Measurements from ENCODE around the gene USP30.

Gene USP30

DNA sequence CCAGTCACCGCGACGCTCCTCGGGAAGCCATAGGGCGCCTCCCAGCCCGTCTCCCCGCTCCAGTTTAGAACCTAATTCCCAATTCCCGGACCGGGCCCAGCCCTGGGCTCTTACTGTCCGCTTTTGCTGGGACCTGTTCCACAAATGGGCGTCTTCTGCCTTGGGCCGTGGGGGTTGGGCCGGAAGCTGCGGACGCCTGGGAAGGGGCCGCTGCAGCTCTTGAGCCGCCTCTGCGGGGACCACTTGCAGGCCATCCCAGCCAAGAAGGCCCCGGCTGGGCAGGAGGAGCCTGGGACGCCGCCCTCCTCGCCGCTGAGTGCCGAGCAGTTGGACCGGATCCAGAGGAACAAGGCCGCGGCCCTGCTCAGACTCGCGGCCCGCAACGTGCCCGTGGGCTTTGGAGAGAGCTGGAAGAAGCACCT is 45.8 kb downstream of the USP30 start:
- DNase-seq, result no peak

DNA sequence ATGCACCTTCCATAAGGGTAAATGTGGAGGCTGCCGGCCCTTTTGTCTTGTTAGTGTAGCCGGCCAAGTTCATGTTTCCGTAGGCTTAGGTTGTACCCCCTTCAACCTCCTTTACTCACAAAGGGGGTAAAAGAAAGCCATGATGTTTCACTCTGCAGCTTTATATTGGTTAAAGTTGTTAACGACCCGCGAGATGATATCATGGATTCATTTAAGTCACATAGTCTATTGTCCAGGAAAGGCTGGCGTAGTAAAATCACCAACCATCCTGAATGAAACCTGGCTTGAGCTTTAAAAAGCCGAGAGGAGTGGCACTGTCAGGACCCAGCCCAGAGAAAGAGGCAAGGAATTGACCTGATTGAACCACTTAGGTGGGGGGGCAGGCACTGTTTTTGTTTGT is 46.3 kb downstream of the USP30 start:
- DNase-seq, result no peak

DNA sequence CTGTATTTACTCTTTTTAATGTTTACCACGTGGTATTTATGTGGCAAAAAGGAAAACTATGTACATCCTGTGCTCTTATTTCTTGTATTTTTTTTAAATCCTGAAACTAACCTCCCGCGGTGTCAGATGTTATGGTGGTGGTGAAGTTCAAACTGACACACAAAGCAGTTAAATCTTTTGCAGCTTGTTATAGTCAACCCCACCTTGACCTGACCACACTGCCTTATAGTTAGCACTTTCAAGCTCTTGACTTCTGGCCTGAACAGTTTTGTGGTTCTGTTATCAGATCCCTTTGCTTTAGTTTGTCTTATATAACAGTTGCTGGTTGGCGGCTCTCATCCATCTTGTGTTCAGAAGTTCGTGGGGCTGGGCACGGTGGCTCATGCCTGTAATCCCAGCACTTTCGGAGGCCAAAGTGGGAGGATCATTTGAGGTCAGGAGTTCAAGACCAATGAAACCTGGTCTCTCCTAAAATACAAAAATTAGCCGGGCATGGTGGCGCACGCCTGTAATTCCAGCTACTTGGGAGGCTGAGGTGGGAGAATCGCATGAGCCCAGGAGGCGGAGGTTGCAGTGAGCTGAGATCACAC is 47.1 kb downstream of the USP30 start:
- no peak for DNase-seq

DNA sequence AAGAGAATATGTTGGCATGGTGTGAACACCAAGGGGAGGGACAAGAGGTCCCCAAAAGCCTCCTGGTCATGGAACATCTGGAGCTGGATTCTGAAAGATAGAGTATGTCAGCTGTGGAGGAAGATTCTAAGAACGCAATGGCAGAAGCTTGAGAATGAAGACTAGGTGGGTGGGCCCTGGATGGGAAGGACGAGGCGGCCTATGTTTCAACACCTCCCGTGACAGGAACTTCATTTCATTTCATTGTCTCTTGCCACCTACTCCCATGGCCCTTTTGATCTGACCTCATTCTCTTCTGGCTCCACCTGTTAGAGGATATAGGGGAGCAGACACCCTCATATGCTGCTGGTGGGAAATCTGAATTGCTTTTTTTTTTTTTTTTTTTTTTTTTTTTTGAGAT is 48.4 kb downstream of the USP30 start:
- no peak for DNase-seq

DNA sequence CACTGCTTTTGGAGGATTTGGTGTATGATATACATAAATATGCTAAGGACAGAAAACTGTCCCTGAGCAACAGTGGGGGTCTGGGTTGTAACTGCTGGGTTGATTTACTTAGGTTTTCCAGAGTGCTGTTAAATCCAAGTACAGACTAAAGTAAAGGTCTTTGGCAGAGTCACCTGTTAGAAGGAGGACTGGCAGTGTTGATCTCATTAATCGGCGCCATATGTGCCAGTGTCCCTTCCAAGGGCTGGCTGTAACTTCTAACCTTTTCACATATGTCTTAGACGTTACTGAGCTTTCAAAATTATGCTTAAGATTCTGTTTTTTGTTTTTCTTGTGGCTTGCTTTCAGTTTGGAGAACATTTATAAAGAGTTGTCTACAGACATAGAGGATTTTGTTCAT is 50.1 kb downstream of the USP30 start:
- no peak for DNase-seq

DNA sequence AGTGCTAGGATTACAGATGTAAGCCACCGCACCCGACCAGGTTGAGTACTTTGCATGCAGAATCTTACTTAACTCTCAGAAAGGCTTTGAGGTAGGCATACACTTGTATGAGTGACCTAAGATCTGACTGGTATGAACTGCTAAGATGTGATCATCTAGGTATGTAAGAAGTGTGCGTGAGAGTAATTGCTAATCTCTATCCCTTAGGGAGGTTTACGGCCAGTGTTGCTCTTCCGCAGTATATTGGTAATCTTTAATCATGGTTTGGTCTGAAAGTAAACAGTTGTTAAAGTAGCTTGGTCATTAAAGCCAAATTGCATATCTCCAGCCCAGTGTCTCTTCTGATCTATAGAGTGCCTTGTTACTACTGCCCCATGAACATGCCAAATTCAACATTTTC is 52.8 kb downstream of the USP30 start:
- no peak for DNase-seq

DNA sequence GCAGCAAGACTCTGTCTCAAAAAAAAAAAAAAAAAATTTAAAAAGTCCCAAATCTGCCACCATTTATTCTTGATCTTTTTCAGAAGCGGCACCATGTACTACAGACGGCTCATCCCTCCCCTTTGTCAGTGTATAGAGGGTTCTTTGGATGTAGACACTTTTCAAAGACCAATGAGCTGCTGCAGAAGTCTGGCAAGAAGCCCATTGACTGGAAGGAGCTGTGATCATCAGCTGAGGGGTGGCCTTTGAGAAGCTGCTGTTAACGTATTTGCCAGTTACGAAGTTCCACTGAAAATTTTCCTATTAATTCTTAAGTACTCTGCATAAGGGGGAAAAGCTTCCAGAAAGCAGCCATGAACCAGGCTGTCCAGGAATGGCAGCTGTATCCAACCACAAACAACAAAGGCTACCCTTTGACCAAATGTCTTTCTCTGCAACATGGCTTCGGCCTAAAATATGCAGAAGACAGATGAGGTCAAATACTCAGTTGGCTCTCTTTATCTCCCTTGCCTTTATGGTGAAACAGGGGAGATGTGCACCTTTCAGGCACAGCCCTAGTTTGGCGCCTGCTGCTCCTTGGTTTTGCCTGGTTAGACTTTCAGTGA is 57.5 kb downstream of the USP30 start:
- no peak for DNase-seq

DNA sequence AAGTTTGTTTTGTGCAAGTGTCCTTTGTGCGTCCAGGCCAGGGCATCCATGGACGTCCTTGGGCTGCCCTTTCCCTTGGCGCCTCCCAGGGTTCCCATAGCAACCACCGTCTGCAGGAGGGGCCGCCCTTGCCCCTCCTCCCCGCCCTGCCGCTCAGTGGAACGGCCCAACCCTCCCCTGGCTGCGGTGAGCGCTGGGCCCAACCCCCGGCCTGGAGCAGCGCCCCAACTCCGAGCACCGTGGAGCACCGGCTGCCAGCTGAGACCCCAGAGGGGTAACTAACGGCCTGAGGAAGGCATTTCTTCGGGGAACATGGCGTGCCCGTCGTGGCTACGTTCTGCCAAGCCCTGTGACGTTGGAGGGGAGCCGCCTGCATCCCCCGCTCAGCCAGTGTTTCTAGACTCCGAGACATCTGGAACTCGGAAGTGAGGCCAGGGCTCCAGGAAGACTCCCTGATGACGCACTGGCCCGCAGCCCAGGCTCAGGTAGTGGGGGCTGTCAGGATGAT is 58.7 kb downstream of the USP30 start:
- no peak for DNase-seq

DNA sequence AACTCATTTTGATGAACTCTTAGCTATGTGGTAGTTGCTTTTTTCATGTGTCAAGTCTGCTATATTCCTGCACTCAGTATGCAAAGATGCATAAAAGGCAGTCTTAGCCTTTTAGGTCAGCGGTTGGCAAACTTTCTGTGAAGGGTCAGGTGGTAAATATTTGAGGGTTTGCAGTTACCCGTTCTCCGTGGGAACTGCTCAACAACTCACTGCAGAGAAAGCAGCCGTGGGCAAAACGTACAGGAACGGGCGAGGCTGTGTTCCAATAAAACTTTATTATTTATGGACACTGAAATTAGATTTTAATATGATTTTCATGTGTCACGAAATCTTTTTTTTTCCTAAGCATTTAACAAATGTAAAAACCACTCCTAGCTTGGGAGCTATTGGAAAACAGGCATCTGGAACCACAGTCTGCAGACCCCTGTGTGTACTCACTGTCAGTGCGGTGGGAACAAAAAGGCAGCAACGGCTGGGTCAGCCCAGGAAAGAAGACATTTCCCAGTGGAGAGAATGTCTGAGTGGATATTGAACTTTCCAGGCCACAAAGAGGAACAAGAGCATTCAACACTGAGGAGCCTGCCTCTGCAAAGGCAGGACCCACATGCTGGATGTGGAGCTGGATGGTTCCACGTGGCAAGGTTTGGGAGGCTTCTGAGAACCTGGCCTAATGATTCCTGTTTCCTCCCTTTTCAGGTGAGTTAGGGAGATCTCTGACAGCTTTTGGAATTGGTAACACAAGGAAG is 60.5 kb downstream of the USP30 start:
- no peak for DNase-seq

DNA sequence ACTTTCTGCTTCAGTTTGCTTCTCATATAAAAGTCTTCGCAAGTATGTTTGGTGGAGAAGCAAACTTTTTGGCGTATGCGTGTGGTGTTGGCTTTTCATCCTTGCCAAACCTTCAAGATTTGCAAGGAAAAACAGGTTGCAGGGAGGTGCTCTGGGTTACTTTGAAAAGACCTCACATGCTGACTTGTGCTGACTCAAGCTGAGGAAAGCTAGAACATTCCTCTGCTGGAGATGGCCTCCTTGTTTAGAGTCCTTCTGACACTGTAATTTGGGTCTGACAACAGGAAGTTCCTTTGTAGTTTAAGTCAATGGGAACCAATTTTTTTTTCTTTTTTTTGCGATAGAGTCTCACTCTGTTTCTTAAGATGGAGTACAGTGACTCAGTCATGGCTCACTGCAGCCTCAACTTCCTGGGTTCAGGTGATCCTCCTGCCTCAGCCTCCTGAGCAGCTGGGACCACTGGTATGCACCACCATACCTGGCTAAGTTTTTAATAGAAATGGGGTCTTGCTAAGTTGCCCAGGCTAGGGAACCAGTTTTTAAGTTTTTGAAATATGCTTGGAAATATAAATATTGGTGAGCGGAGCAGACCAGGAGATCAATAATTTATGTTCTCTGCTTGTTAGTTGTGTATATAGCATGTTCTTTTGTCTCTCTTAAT is 61.4 kb downstream of the USP30 start:
- no peak for DNase-seq

DNA sequence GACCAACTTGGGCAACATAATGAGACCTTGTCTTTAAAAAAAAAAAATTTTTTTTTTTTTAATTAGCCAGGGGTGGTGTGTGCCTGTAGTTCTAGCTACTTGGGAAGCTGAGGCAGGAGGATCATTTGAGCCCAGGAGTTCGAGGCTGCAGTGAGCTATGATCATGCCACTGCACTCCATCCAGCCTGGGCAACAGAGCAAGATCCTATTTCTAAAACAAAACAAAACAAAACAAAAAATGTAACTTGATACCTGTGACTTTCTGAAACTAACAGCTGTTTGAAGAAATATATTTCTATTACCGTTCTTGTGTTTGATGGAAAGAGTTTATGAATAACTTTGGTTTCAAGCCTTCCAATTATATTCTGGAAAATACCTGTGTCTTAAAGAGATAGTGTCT is 62.3 kb downstream of the USP30 start:
- DNase-seq, result no peak

DNA sequence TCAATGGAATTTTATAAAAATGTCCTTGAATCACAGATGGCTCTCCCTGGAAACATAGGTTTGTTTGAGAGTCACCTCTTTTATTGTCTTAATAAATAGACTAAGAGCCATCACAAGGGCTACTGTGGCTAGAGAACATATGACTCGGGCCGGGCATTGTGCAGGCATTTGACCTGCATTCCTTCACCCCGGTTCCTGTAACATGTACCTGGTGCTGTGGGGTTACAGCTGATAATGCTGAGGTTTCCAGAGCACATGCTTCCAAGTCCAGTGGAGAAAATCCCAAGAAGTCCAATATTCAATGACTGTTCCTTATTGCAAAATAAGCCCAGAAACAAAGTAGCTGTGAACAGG is 63.0 kb downstream of the USP30 start:
- no peak for DNase-seq

DNA sequence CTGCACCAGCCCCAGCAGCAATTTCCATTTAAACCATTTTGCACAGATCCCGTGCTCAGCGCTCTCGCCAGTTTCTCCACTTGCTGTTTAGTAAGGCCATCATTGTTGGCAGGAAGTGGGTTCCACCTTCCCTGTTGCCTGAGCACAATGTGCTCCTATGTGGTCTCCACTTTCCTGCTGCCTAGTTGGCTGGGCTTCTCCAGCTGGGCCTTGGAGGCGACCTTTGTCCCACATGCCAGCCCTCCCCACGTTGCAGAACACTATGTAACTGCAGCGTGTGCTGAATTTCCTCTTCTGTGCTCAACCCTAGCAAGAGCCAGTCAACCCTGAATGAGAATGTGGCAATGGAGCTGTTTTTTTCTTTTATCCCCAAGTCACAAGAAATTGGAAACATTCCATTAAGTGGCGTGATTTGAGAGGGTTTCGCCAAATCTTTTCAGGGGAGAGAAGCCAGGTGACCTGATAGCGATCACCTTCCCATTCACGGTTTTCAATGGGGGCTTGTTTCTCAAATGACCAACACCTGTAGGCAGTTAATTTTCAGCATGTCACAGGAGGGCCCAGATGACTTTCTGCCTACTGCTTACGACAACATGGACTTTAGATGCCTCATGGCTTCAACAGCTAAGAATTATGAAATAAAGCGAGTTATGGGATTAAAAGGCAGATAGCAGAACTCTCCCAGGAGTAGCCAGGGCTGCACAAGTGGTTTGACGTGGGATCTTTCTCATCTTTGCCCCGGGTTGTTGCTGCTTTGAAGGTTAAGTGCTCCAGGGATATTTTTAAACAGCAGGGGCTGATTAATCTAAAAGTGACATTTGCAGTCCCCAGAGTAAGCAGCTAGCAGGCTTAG is 63.6 kb downstream of the USP30 start, which contains the start of gene ACACB:
TSS of gene ACACB (plus strand) at position 830 of the 853 bp plus-strand sequence. CDS start 22,819 bp downstream, outside the sequence.
- no peak for DNase-seq

DNA sequence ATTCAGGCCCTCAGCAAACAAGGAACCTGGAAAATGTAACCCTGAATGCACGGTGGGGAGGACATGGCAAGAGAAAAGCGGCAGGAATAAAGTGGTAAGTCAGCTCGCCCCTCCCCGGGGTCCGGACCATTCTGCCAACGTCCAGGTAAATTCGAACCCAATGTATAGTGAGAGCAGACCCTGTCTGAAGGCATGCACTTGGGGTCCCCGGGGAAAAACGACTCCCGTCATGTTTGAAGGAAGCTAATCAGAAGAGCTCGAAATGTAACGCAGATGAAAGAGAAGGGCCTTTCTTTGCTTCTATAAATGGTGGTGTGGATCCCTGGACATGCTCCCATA is 64.2 kb downstream of the USP30 start:
- DNase-seq, result no peak

DNA sequence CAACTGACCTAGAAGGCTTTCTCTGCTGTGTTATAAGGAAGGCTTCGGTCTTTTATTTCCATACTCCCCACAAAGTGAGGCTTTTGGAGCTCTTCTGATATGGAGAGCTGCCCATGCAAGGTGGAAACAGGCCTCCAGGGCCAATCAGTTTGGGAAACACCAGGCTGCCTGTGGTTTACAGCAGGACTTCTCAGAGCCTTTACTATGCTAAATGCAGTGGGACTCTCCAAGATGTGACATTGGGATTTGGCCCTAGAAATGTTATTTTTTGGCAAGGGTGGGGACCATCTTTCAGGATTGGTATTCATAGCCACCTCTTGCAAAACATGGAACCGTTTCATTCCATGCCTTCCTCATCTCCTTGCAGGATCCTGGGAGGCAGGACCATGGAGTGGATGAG is 67.7 kb downstream of the USP30 start:
- DNase-seq, result no peak

DNA sequence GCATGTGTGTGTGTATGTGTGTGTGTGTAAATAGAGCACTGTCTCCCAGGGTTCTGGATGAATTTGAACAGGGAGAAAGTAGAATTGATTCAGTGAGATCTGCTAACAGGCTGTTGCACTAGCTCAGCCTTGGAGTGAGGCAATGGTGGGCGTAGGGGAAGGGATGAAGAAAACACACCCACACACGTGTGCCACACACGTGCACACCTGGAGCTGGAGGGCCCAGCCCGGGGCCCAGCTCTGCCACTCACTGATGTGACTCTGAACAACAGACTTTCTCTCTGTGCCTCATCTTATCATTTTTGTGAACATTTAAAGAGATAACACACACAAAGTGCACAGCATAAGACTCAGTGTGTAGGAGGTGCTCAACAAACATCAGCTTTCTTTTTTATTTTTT is 68.2 kb downstream of the USP30 start:
- DNase-seq, result no peak

DNA sequence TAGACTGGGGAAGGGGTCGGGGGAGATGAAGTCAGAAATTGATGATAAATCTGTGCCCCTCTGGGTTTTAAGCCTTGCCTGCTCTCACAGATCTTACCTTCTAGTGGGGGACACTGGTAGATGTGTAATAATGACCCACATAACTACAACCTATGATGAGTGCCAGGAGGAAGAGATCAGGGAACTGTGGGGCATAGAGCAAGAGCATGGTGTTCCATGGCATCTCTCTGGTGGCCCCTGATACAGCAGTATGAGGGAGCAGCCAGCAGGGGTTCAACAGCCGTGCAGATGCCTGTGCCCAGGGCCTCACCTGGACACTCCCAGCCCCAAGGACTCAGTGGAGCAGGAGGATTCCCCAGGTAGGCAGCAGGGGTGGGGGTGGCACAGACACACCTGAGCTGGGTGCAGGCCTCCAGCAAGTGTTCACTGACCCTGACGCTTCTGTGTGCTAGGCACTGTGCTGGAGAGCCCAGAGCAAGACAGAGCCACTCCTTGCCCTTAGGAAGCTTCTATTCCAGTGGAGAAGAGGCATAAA is 69.0 kb downstream of the USP30 start:
- no peak for DNase-seq

DNA sequence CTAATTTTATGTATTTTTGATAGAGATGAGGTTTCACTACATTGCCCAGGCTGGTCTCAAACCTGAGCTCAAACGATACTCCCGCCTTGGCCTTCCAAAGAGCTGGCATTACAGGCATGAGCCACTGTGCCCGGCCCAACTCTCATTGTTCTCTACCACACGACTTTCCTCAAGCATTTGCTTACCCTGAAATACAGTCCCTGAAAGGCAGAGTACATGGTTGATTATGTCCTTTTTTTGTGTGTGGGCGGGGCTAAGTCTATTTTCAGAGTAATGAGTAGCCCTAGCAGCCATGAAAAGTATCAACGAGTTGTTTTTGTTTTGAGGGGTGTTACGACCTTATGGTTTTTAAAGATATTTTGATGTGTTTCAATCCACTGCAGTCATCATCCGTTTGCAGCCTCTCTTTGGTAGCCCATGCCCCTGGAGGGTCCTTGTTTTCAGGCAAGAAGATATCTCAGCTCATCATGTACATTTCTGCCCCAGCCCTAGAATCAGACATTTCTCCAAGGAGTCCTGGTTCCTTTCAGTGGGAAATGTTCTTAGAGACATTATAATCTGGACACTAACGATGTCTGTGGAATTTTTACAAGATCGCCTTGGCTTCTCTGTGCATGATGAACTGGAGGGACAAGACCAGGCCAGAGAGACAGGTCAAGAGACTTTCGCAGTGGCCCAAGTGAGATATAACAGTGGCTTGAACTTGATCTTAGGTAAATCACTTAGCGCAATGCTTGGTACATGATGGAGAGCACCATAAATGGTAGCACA is 72.7 kb downstream of the USP30 start:
- DNase-seq, result no peak

DNA sequence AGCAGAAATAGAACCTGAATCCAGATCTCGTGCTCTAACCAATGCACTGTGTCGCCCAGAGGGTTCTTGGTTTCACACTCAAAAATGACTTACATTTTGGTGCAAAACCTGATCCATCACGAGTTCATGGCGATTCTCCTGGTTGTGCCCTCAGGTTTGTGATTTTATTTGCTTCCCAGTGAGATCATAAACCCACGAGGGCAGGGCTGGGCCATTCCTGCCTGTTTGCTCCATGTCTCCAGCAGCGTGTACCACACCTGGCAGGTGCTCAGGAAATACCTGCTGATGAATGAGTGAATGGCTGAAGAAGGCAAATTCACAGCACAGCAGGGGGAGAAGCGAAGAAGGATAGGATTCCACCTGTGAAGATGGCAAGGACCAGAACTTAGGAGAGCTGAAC is 73.4 kb downstream of the USP30 start:
- DNase-seq, result no peak

DNA sequence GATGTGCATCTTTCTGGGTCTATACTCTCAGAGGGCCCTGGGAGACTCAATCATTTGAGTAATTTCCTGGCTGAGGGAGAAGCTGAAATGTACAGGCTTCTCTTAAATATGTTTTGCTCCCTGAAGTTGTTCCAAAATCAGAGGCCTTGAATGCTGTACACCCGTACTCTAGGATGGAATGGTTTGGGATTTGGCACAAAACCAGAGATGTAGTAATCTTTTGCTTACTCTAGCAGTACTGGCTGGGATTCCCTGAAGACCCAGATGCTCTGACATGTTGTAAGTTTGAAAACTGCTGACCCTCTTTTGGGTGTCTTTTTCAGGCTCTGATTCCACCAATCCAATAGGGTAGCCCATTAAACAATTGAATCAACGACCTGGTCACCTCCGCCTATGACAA is 74.4 kb downstream of the USP30 start:
- no peak for DNase-seq

DNA sequence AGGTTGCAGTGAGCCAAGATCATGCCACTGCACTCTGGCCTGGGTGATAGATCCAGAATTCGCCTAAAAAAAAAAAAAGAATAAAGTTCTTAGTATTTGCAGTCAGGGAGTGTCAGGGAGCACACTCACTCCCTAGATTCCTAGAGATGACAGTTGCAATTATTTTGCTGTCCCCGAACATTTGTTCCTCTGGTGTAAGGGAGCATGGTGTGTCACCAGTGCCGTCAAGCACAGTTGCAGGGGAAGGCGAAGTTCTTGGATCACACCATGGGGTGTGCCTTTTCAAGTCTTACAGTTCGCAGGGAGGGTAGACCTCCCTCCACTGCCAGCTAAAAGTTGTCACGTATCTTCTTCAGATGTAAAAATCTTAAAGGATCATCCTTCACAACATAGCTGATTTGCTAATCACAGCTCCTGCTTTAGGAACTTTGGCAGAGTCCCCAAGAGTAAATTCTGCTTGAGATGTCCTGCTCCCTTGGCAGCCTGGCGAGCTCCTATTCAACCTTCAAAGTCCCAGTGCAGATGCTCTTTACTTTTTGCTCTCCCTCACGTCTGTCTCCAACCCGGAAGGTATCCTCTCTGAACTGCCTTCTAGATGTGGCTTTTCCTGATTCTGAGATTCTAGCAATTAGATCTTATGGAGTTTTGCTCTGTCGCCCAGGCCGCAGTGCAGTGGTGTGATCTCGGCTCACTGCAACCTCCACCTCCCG is 75.3 kb downstream of the USP30 start:
- DNase-seq, result no peak

Data from NCI-H524 treated with DMSO at 0.1 percent for 48 hours (cell line).